ENCODE results near the gene MICAL2. TPM values are rescaled to one million over a fixed set of nuclear protein-coding genes. Genes with fewer than 3 reads are reported as not detected.

Gene MICAL2
- total and polyA plus RNA-seq, 2 of the 8 experiments (the other 6 are each of a cell fraction or from before 2014, with no cell fraction given): 1.3 to 4.1 TPM

DNA sequence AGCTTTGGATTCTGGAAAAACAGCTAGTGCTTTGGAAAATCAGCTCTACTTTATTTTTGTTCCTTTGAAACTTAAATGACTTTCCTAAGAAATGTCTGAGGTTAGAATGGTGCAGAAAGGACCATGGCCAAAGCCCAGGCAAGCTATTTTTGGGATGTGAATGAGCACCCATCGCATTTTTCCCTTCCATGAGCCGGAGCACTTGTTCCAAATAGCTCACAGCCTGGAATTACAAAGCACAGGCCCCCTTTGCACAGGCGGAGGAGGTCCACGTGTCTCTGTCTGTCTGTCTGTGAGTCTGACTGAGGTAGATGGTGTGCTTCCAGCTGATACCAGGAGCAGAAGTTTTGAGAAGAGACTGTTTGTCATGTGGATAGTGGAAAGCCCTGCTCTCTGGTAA lies 50.7 kb downstream of the MICAL2 start (continued):
- TF ChIP-seq ZNF274 (IDR thresholded peaks at IDR 0.05; ENCODE audit: borderline replicate concordance, extremely low read depth, low read length) (no peak), CHD7 (IDR thresholded peaks at IDR 0.05; ENCODE audit: insufficient replicate concordance, low read length) (no peak), SAP30 (IDR thresholded peaks at IDR 0.05; ENCODE audit: insufficient read depth, insufficient replicate concordance, low read length) (no peak)

All from H1 (cell line).